ENCODE data around the gene TAS2R41. TPM values are rescaled to one million over a fixed set of nuclear protein-coding genes. Genes with fewer than 3 reads are reported as not detected.

The TAS2R41 gene
- total RNA-seq, result under 1 TPM in 1 of 4 donors, not detected in 3; 0.70 TPM

DNA sequence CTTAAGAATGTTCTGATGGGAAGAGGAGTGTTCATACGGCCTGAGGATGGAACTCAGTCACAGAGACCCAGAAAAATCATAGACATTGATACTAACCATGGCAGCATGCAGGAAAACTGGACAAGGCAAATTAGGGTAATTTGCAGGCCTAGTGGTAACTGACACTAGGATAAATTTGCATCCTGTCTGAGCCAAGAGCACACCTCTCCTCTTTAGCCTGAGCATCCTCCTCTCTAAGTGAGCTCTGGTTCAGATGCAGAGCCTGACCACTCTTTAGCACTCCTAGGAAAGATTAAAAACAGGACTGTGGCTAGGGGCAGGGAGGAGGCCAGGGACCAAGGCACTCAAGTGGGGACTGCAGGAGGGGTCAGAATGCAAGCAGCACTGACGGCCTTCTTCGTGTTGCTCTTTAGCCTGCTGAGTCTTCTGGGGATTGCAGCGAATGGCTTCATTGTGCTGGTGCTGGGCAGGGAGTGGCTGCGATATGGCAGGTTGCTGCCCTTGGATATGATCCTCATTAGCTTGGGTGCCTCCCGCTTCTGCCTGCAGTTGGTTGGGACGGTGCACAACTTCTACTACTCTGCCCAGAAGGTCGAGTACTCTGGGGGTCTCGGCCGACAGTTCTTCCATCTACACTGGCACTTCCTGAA, at the start of gene TAS2R41:
TAS2R41 (plus strand) TSS at position 373 of the 650 bp plus-strand sequence; CDS start at position 373, 0 bp downstream.
- 66 to 83% methylated on average over 3 to 7 of the region's 10 CpGs for WGBS, 2 donors

DNA sequence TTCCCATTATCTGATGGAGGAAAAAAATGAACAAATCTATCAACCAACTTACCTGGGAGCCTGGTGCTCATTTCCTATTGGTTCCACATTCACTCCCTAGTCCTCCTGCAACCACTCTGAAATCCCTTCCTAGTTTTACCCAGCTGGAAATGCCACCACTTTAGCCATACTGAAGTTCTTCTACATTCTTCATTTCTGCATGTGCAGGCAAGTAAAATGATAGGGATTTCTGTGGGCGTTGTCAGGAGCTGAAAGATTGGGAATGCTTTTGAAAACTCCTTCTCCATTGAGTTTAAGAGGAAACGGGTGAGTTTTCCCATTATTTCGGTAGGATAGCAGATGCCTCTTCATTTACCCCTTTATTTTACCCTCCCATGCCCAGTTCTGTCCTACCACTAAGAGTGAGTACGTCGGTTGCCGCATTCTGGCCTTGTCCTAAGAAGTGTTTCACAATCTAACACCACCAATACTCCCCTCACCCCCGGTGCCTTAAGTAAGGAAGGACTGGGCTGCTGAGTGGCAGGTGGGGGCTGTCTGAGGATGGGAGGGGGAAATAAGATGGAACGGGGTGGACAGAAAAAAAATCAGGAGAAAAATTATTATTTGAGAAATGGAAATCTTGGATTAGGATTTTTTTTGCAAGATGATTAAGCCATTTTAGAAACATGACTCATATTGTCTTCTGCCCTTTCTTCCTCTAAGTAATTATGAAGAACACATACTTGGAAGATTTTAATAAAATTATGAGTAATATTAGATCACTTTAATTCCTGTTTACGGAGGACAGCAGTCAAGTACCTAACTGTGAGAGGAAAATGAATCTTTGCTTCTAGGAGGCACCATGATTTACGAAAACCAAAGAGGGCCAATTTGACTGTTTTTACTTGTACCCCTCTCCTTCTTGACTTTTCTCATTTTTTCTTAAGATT, 47.6 kb upstream of the TAS2R41 start:
- 34 to 40% methylated on average over 10 of the region's 10 CpGs for WGBS, 2 donors
- Histone ChIP-seq H3K4me3 (no peak overlapping the region), H3K27ac (peak overlapping the region in 3 of 4 donors; percentile 31 to 57 (median 42)), H3K27me3 (no peaks in the 10 kb centered on the region), H3K36me3 (no peaks in the 10 kb centered on the region), H3K9me3 (no peaks in the 10 kb centered on the region), H3K4me1 (peaks cover 2 to 32% (median 9%) of the 10 kb centered on the region in 3 donors)
- TF ChIP-seq CTCF (IDR thresholded peaks at IDR 0.05) (no peak), POLR2A (IDR thresholded peaks at IDR 0.05) (no peak)
- intact Hi-C loops (cut with DNase I), result no loop called here
- DNase-seq, result no peak

More for the DNA sequence above, at the start of gene TAS2R41:
- TF ChIP-seq CTCF (IDR thresholded peaks at IDR 0.05) (no peak), POLR2A (IDR thresholded peaks at IDR 0.05) (no peak)
- no peak for DNase-seq
- intact Hi-C loops (cut with DNase I), result no loop called here
- Histone ChIP-seq H3K4me1 (peaks cover 0 to 2% (median 0%) of the 10 kb centered on the region in 3 donors), H3K4me3 (no peak within 1 kb of the TSS), H3K27ac (peak within 1 kb of the TSS in 2 of 4 donors; percentile 39 to 53), H3K36me3 (no peaks in the 10 kb centered on the region), H3K27me3 (no peaks in the 10 kb centered on the region), H3K9me3 (no peaks in the 10 kb centered on the region)

DNA sequence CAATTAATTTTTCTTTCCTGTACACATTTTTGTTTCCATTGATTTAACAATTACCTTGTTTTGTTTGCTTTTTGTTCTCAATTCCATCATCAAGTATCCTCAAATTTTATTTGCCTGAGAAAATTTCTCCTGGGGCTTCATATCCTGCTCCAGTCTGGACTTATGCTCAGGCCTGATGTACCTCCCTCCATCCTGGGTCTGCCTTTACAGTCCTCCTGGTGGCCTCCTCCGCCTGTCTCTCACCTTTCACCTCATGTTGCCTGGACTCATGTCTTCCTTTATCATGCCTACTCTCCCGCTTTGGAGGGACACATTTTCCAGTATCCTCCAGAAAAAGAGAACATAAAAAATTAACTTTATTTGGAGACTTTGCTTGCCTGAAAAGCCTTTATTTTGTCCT, 46.6 kb upstream of the TAS2R41 start:
- H3K4me1 ChIP-seq, result peaks cover 8 to 40% (median 9%) of the 10 kb centered on the region in 3 donors
- H3K27me3 ChIP-seq, result no peaks in the 10 kb centered on the region
- TF ChIP-seq POLR2A (IDR thresholded peaks at IDR 0.05) (no peak), CTCF (IDR thresholded peaks at IDR 0.05) (no peak)
- no peak for DNase-seq
- H3K27ac ChIP-seq, result no peak overlapping the region
- no peak overlapping the region for H3K4me3 ChIP-seq
- intact Hi-C loops (cut with DNase I), result no loop called here
- H3K9me3 ChIP-seq, result no peaks in the 10 kb centered on the region
- no peaks in the 10 kb centered on the region for H3K36me3 ChIP-seq
- WGBS, 2 donors, result 75 to 81% methylated on average over 2 of the region's 2 CpGs

DNA sequence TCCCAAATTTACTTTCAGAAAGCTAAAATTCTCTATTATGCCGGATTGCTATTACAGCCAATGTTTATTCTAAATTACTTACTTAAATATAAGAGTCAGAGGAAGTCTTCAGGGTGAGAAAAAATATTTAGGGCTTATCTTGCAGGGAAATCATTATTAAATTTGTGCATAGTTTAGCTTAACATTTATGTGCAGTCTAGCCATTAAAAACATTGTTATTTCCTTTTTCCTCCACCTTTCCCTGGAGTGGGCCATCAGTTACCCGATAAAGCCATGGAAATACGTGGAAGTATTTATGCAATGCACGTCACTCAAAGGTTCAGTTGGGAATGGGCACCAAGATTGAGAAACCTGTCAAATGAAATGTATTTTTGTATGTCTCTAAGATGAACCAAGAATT, 43.9 kb upstream of the TAS2R41 start:
- Histone ChIP-seq H3K4me1 (peaks cover 8 to 34% (median 9%) of the 10 kb centered on the region in 3 donors), H3K9me3 (no peaks in the 10 kb centered on the region), H3K4me3 (no peak overlapping the region), H3K27ac (no peak overlapping the region), H3K36me3 (no peaks in the 10 kb centered on the region), H3K27me3 (no peaks in the 10 kb centered on the region)
- intact Hi-C loops (cut with DNase I), result no loop called here
- DNase-seq, result no peak
- TF ChIP-seq CTCF (IDR thresholded peaks at IDR 0.05), result no peak
- no peak for TF ChIP-seq POLR2A (IDR thresholded peaks at IDR 0.05)
- WGBS, 2 donors, result 76 to 85% methylated on average over 4 of the region's 4 CpGs

GRCh38 chr7:143434660-143435059, 43.0 kb upstream of the TAS2R41 start:
- intact Hi-C loops (cut with DNase I), result no loop called here
- H3K9me3 ChIP-seq, result no peaks in the 10 kb centered on the region
- no peak for TF ChIP-seq POLR2A (IDR thresholded peaks at IDR 0.05)
- no peak for TF ChIP-seq CTCF (IDR thresholded peaks at IDR 0.05)
- DNase-seq, result peak; percentile 6
- H3K27me3 ChIP-seq, result no peaks in the 10 kb centered on the region
- H3K4me1 ChIP-seq, result peaks cover 8 to 31% (median 9%) of the 10 kb centered on the region in 3 donors
- peak overlapping the region in 3 of 4 donors; percentile 56 to 79 (median 76) for H3K27ac ChIP-seq
- peak overlapping the region in 1 of 4 donors; percentile 23 for H3K4me3 ChIP-seq
- 32 to 36% methylated on average over 7 to 9 of the region's 9 CpGs for WGBS, 2 donors
- no peaks in the 10 kb centered on the region for H3K36me3 ChIP-seq
